Sigmoid colon (tissue), 7 donors: ENCODE results near the gene ADAMTS17. TPM values are rescaled to one million over a fixed set of nuclear protein-coding genes. Genes with fewer than 3 reads are reported as not detected.

ENCODE experiments used
- DNase-seq: peaks from one replicate; pipeline ENCODE4 v3.0.0-alpha.2; 2019
- H3K27ac ChIP-seq, 4 donors: fragments of 200-600 bp; sonication (generic); one replicate each; pipeline ENCODE4 v1.5.1; 2016 to 2019; ENCODE audit warnings: mild to moderate bottlenecking in 1 of 4
- H3K27me3 ChIP-seq, 3 donors: fragments of 200-600 bp; sonication (generic); one replicate each; pipeline ENCODE4 v1.5.1; 2019; ENCODE audit warnings: mild to moderate bottlenecking in 1 of 3
- H3K36me3 ChIP-seq, 4 donors: fragments of 200-600 bp; sonication (generic); one replicate each; pipeline ENCODE4 v1.5.1; 2016 to 2019
- H3K4me1 ChIP-seq, 4 donors: fragments of 200-600 bp; sonication (generic); one replicate each; pipeline ENCODE4 v1.5.1; 2017 to 2019
- H3K4me3 ChIP-seq, 4 donors: fragments of 200-600 bp; sonication (generic); one replicate each; pipeline ENCODE4 v1.5.1; 2017 to 2019; ENCODE audit warnings: mild to moderate bottlenecking in 2 of 4, moderate library complexity in 1 of 4
- H3K9me3 ChIP-seq, 4 donors: fragments of 200-600 bp in 3 of 4; sonication (generic) in 3 of 4; one replicate each; pipeline versions ENCODE4 v1.5.1 to v1.6.1; 2013 to 2019
- EP300 ChIP-seq, 4 donors: sonication (generic); formaldehyde crosslinking; IDR thresholded peaks; one replicate each; pipeline ENCODE4 v1.6.1; 2017; ENCODE audit warnings: antibody characterized with exemption in 4 of 4
- POLR2A ChIP-seq, 2 donors: fragments of 450-650 bp; IDR thresholded peaks; one replicate each; pipeline ENCODE4 v1.6.1; 2016; ENCODE audit warnings: antibody characterized with exemption in 2 of 2, mild to moderate bottlenecking in 2 of 2, moderate library complexity in 2 of 2
- POLR2AphosphoS5 ChIP-seq, 4 donors: sonication (generic); formaldehyde crosslinking; IDR thresholded peaks; one replicate each; pipeline ENCODE4 v1.6.1; 2017; ENCODE audit warnings: antibody characterized with exemption in 4 of 4
- WGBS, 2 donors: extraction: QIAGEN DNeasy Blood & Tissue Kit; methylation state at CpG; one replicate each; pipeline ENCODE4 v1.1.7; 2013; 5-methylcytosine and 5-hydroxymethylcytosine counted together
- intact Hi-C: fragments of 100-400 bp; cut with DNase I; formaldehyde crosslinking; loops from one replicate; pipeline ENCODE4 v1.15.1; 2023
- polyA plus RNA-seq, 3 donors: library from polyadenylated mRNA; stranded (reverse); fragments of 200-250 nt; gene quantifications; one replicate each; pipeline ENCODE4 v1.2.3, GENCODE V29; 2013
- total RNA-seq, 4 donors: library from RNA; depleted of rRNA; stranded (reverse); fragments of >200 nt; gene quantifications; one replicate each; pipeline ENCODE4 v1.1.0, GENCODE V29; 2016
- TF ChIP-seq, protein P1 (sequence below), 4 experiments: fragments of 450-650 bp in 3 of 4; fragments of 200-600 bp in 1 of 4; IDR thresholded peaks; one replicate each; pipeline ENCODE4 v1.5.1; 2016 to 2019; ENCODE audit warnings: antibody characterized with exemption in 4 of 4, mild to moderate bottlenecking in 3 of 4, moderate library complexity in 2 of 4
- donor health status: healthy with polysubstance abuse.
- donor health status: Bipolar disorder and iron deficiency.
- donor health status: healthy.

Gene ADAMTS17
- total and polyA plus RNA-seq, 7 donors: 0.46 to 3.6 (median 1.2) TPM

DNA sequence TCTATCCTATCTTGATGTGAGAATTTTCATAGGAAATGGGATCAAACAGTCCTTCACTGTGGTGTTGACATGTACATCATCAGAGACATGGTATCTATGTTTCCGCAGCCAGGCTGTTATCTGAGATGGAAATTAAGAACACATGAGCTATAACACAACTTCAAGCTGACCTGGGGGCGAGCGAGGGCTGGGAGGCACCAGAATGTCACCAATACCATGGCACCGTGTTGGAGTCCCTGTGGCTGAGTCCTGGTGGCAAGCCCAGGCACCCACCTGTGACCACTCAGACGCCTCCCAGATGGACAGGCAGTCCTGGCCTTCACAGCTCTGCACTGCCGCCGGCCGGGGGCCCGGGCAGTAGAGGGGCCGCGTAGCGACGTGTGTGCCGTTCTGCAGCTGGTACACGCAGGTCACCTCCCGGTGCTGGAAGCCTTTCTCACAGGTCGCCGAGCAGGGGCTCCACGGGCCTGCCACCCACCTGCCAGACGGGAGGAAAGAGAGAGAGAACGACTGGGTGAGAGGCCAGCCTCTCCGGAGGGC lies 344.6 kb downstream of the ADAMTS17 start:
- Histone ChIP-seq H3K27ac (no peak overlapping the region), H3K9me3 (no peaks in the 10 kb centered on the region), H3K27me3 (no peaks in the 10 kb centered on the region), H3K4me1 (no peaks in the 10 kb centered on the region), H3K36me3 (no peaks in the 10 kb centered on the region), H3K4me3 (no peak overlapping the region)
- TF ChIP-seq, protein P1, sequence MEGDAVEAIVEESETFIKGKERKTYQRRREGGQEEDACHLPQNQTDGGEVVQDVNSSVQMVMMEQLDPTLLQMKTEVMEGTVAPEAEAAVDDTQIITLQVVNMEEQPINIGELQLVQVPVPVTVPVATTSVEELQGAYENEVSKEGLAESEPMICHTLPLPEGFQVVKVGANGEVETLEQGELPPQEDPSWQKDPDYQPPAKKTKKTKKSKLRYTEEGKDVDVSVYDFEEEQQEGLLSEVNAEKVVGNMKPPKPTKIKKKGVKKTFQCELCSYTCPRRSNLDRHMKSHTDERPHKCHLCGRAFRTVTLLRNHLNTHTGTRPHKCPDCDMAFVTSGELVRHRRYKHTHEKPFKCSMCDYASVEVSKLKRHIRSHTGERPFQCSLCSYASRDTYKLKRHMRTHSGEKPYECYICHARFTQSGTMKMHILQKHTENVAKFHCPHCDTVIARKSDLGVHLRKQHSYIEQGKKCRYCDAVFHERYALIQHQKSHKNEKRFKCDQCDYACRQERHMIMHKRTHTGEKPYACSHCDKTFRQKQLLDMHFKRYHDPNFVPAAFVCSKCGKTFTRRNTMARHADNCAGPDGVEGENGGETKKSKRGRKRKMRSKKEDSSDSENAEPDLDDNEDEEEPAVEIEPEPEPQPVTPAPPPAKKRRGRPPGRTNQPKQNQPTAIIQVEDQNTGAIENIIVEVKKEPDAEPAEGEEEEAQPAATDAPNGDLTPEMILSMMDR (IDR thresholded peaks at IDR 0.05): no peak
- no peak for TF ChIP-seq EP300 (IDR thresholded peaks at IDR 0.05)
- TF ChIP-seq POLR2A (IDR thresholded peaks at IDR 0.05): no peak
- TF ChIP-seq POLR2AphosphoS5 (IDR thresholded peaks at IDR 0.05): no peak
- 90 to 91% methylated on average over 22 of the region's 22 CpGs for WGBS, 2 donors
- DNase-seq: peak; percentile 43
- intact Hi-C loops: no loop called here

DNA sequence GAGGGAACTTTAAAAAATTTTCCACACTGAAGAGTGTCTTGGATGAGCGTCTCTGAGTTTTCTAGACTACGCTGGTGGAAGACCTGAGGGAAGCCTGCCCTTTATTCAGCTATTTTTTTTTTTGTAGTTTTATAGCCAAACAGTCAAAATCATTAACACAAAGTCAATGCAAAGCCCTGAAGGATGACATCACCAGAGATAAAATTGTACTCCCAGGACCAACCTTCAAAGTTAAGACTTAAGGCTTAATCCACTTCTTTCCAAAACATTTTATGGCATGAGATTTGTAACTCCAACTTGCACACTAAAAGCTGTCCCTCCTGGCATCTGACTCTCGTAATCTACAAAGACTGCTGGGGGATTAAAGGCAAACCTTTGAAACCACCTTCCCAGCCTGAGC lies 345.1 kb downstream of the ADAMTS17 start:
- intact Hi-C loops: no loop called here
- Histone ChIP-seq H3K27me3 (no peaks in the 10 kb centered on the region), H3K4me1 (no peaks in the 10 kb centered on the region), H3K9me3 (no peaks in the 10 kb centered on the region), H3K27ac (no peak overlapping the region), H3K4me3 (no peak overlapping the region), H3K36me3 (no peaks in the 10 kb centered on the region)
- no peak for TF ChIP-seq POLR2AphosphoS5 (IDR thresholded peaks at IDR 0.05)
- no peak for TF ChIP-seq POLR2A (IDR thresholded peaks at IDR 0.05)
- no peak for TF ChIP-seq EP300 (IDR thresholded peaks at IDR 0.05)
- TF ChIP-seq, protein P1 (IDR thresholded peaks at IDR 0.05): no peak
- no peak for DNase-seq
- 87 to 91% methylated on average over 3 of the region's 3 CpGs for WGBS, 2 donors

- Histone ChIP-seq H3K4me1 (no peaks in the 10 kb centered on the region), H3K27me3 (no peaks in the 10 kb centered on the region), H3K4me3 (no peak overlapping the region), H3K9me3 (no peaks in the 10 kb centered on the region), H3K36me3 (no peaks in the 10 kb centered on the region), H3K27ac (no peak overlapping the region)
- WGBS, 2 donors: 72 to 83% methylated on average over 11 of the region's 11 CpGs
- no peak for TF ChIP-seq EP300 (IDR thresholded peaks at IDR 0.05)
- no peak for TF ChIP-seq POLR2AphosphoS5 (IDR thresholded peaks at IDR 0.05)
- TF ChIP-seq POLR2A (IDR thresholded peaks at IDR 0.05): no peak
- TF ChIP-seq, protein P1 (IDR thresholded peaks at IDR 0.05): no peak
- no peak for DNase-seq
- intact Hi-C loops: no loop called here
These were observed 346.2 kb downstream of the ADAMTS17 start for GRCh38 chr15:99995543-99995942.

GRCh38 chr15:99994849-99995248 lies 346.9 kb downstream of the ADAMTS17 start:
- DNase-seq: no peak
- 71 to 87% methylated on average over 6 of the region's 6 CpGs for WGBS, 2 donors
- no peaks in the 10 kb centered on the region for H3K9me3 ChIP-seq

More at GRCh38 chr15:99994849-99995248, 346.9 kb downstream of the ADAMTS17 start:
- intact Hi-C loops: no loop called here
- TF ChIP-seq, protein P1 (IDR thresholded peaks at IDR 0.05): no peak
- no peak for TF ChIP-seq POLR2AphosphoS5 (IDR thresholded peaks at IDR 0.05)
- no peak for TF ChIP-seq EP300 (IDR thresholded peaks at IDR 0.05)
- no peak for TF ChIP-seq POLR2A (IDR thresholded peaks at IDR 0.05)
- H3K4me1 ChIP-seq: no peaks in the 10 kb centered on the region
- no peaks in the 10 kb centered on the region for H3K36me3 ChIP-seq
- H3K27me3 ChIP-seq: no peaks in the 10 kb centered on the region
- no peak overlapping the region for H3K27ac ChIP-seq
- H3K4me3 ChIP-seq: no peak overlapping the region
